ENCODE data around the gene CHST11.

- TF ChIP-seq POLR2A (IDR thresholded peaks at IDR 0.05) (no peak), CTCF (IDR thresholded peaks at IDR 0.05) (no peak), EP300 (IDR thresholded peaks at IDR 0.05) (no peak), POLR2AphosphoS5 (IDR thresholded peaks at IDR 0.05) (no peak)
Measured at GRCh38 chr12:104424955-104425354, 31.8 kb upstream of the CHST11 start.

Measured in sigmoid colon (tissue), 4 donors.